ENCODE results near the gene RNF220. TPM values are rescaled to one million over a fixed set of nuclear protein-coding genes. Genes with fewer than 3 reads are reported as not detected.
A peak's percentile ranks its signal among the peaks of the same experiment; 100 is the strongest.

RNF220 gene
- total RNA-seq, 1 donor from 2014 or later: 72.5 TPM

GRCh38 chr1:44634606-44635189 is 229.6 kb downstream of the RNF220 start:
- no peak for DNase-seq
- intact Hi-C loops (cut with DNase I): no loop called here
- no peak for ATAC-seq (ENCODE audit: poor library complexity)

GRCh38 chr1:44635439-44635838 is 230.4 kb downstream of the RNF220 start:
- intact Hi-C loops (cut with DNase I): no loop called here
- ATAC-seq (ENCODE audit: poor library complexity) (no peak), DNase-seq (no peak)

- DNase-seq: no peak
- no peak for ATAC-seq (ENCODE audit: poor library complexity)
- intact Hi-C loops (cut with DNase I): no loop called here
Observed at GRCh38 chr1:44636083-44636687, 231.1 kb downstream of the RNF220 start.

GRCh38 chr1:44636688-44637598 is 231.9 kb downstream of the RNF220 start:
- ATAC-seq (ENCODE audit: poor library complexity) (no peak), DNase-seq (no peak)
- intact Hi-C loops (cut with DNase I): no loop called here

- intact Hi-C loops (cut with DNase I): no loop called here
- ATAC-seq (ENCODE audit: poor library complexity) (no peak), DNase-seq (no peak)
Observed at GRCh38 chr1:44637702-44638411, 232.8 kb downstream of the RNF220 start.

GRCh38 chr1:44640200-44640853 is 235.3 kb downstream of the RNF220 start:
- ATAC-seq (ENCODE audit: poor library complexity) (peak; percentile 77), DNase-seq (no peak)
- intact Hi-C loops (cut with DNase I): no loop called here

GRCh38 chr1:44641126-44642102 is 236.4 kb downstream of the RNF220 start:
- DNase-seq: no peak
- no peak for ATAC-seq (ENCODE audit: poor library complexity)
- intact Hi-C loops (cut with DNase I): no loop called here

GRCh38 chr1:44642255-44642654 is 237.2 kb downstream of the RNF220 start:
- intact Hi-C loops (cut with DNase I): no loop called here
- ATAC-seq (ENCODE audit: poor library complexity): no peak

GRCh38 chr1:44642925-44643324 is 237.9 kb downstream of the RNF220 start:
- intact Hi-C loops (cut with DNase I): no loop called here
- no peak for DNase-seq
- ATAC-seq (ENCODE audit: poor library complexity): no peak

More at GRCh38 chr1:44642255-44642654, 237.2 kb downstream of the RNF220 start:
- no peak for DNase-seq

GRCh38 chr1:44643721-44644334 is 238.8 kb downstream of the RNF220 start:
- intact Hi-C loops (cut with DNase I): no loop called here
- ATAC-seq (ENCODE audit: poor library complexity) (no peak), DNase-seq (no peak)

GRCh38 chr1:44644806-44645205 is 239.8 kb downstream of the RNF220 start:
- ATAC-seq (ENCODE audit: poor library complexity) (no peak), DNase-seq (no peak)
- intact Hi-C loops (cut with DNase I): no loop called here

- intact Hi-C loops (cut with DNase I): no loop called here
- ATAC-seq (ENCODE audit: poor library complexity): peak; percentile 67
- peak; percentile 67 for DNase-seq
Observed at GRCh38 chr1:44645476-44646244, 240.6 kb downstream of the RNF220 start.

GRCh38 chr1:44646261-44647110 is 241.4 kb downstream of the RNF220 start:
- intact Hi-C loops (cut with DNase I): no loop called here
- ATAC-seq (ENCODE audit: poor library complexity) (no peak), DNase-seq (no peak)

- ATAC-seq (ENCODE audit: poor library complexity) (no peak), DNase-seq (no peak)
- intact Hi-C loops (cut with DNase I): no loop called here
Observed at GRCh38 chr1:44647896-44648295, 242.8 kb downstream of the RNF220 start.

GRCh38 chr1:44648529-44649250 is 243.6 kb downstream of the RNF220 start:
- ATAC-seq (ENCODE audit: poor library complexity): no peak
- intact Hi-C loops (cut with DNase I): no loop called here
- no peak for DNase-seq

All from Right ventricle myocardium superior (tissue), 1 donor.